Endothelial cell of umbilical vein (primary cell): ENCODE results near the gene TRAPPC3. TPM values are rescaled to one million over a fixed set of nuclear protein-coding genes. Genes with fewer than 3 reads are reported as not detected.

Experiments used
- BruUV-seq: library from RNA; stranded (reverse); fragments of 400-500 nt; replicated peaks from 2 replicates; lab custom pipeline; 2021; lab: Mats Ljungman, UMichigan
- CTCF ChIA-PET: fragments of 300-600, 350-600 bp; sonication (Branson Sonifier 250); formaldehyde crosslinking; loops from one replicate; lab custom pipeline; 2021; ENCODE audit warnings: antibody characterized with exemption, inconsistent platforms; lab: Charles Lee
- POLR2A ChIA-PET: fragments of 300-600, 350-600 bp; sonication (Branson Sonifier 250); formaldehyde crosslinking; loops from one replicate; lab custom pipeline; 2021; ENCODE audit warnings: antibody characterized with exemption, inconsistent platforms; lab: Charles Lee
- DNase-seq: peaks from one replicate; pipeline ENCODE4 v3.0.0-alpha.2; 2011; ENCODE audit warnings: low read depth, low spot score
- FAIRE-seq: peaks from 2 replicates; lab custom pipeline; 2011; peaks lifted over from hg19 to GRCh38; lab: Jason Lieb, UNC
- H2AFZ ChIP-seq: 2 replicates; pipeline ENCODE4 v1.6.0; 2012; ENCODE audit warnings: low read depth, low read length, control low read depth, inconsistent platforms
- H3K27ac ChIP-seq: 2 replicates; pipeline ENCODE4 v1.5.1; 2011; ENCODE audit warnings: low read depth, mild to moderate bottlenecking, control low read depth, low read length, moderate library complexity; ENCODE audit not compliant: insufficient read depth
- H3K27me3 ChIP-seq, 2 experiments: 2 replicates each; pipeline versions ENCODE4 v1.6.0 to v1.6.1; 2011; ENCODE audit warnings: low read length in 2 of 2, mixed read lengths in 1 of 2; ENCODE audit not compliant: control insufficient read depth in 2 of 2, insufficient read depth in 2 of 2
- H3K36me3 ChIP-seq, 2 experiments: 2 replicates in 1 of 2; 3 replicates in 1 of 2; pipeline ENCODE4 v1.5.1; 2011; ENCODE audit warnings: low read length in 2 of 2, mild to moderate bottlenecking in 1 of 2, moderate library complexity in 1 of 2; ENCODE audit not compliant: control insufficient read depth in 2 of 2, insufficient read depth in 2 of 2; ENCODE audit errors: extremely low read depth in 1 of 2
- H3K4me1 ChIP-seq: 3 replicates; pipeline ENCODE4 v1.5.1; 2011; ENCODE audit warnings: mild to moderate bottlenecking, low read length; ENCODE audit not compliant: control insufficient read depth, insufficient read depth; ENCODE audit errors: extremely low read depth
- H3K4me2 ChIP-seq: 2 replicates; pipeline ENCODE4 v1.6.1; 2011; ENCODE audit warnings: low read length, control low read depth, mixed read lengths; ENCODE audit not compliant: insufficient read depth
- H3K4me3 ChIP-seq, 3 experiments: fragments of 200-600 bp in 1 of 3; sonication (generic), shearing (Covaris generic) in 1 of 3; replicated peaks in 1 of 3; 2 replicates each; pipeline ENCODE4 v1.5.1; 2011 to 2016; ENCODE audit warnings: control low read depth in 3 of 3, low read length in 3 of 3, mild to moderate bottlenecking in 2 of 3, inconsistent platforms in 1 of 3, low read depth in 1 of 3, moderate library complexity in 1 of 3; ENCODE audit not compliant: insufficient read depth in 1 of 3
- H3K79me2 ChIP-seq: 2 replicates; pipeline ENCODE4 v1.6.0; 2012; ENCODE audit warnings: low read length, inconsistent platforms; ENCODE audit not compliant: control insufficient read depth, insufficient read depth
- H3K9ac ChIP-seq: replicated peaks from 2 replicates; pipeline ENCODE3; 2011; ENCODE audit warnings: low read length, control low read depth; ENCODE audit not compliant: insufficient read depth; ENCODE audit errors: extremely low read depth
- H3K9me1 ChIP-seq: replicated peaks from 3 replicates; pipeline ENCODE4 v1.6.0; 2011; ENCODE audit warnings: mild to moderate bottlenecking, low read length; ENCODE audit not compliant: control insufficient read depth, insufficient read depth; ENCODE audit errors: extremely low read depth
- H3K9me3 ChIP-seq: replicated peaks from 2 replicates; pipeline ENCODE4 v1.5.1; 2012; ENCODE audit warnings: low read length, inconsistent platforms; ENCODE audit not compliant: control insufficient read depth, insufficient read depth
- H4K20me1 ChIP-seq: replicated peaks from 2 replicates; pipeline ENCODE3; 2011; ENCODE audit warnings: mild to moderate bottlenecking, low read length; ENCODE audit not compliant: control insufficient read depth, insufficient read depth; ENCODE audit errors: extremely low read depth
- EZH2 ChIP-seq: IDR thresholded peaks from 2 replicates; pipeline ENCODE4 v1.6.1; 2012; ENCODE audit warnings: borderline replicate concordance, low read depth, mild to moderate bottlenecking, moderate library complexity, low read length, inconsistent platforms; ENCODE audit not compliant: severe bottlenecking
- FOS ChIP-seq: IDR thresholded peaks from 2 replicates; pipeline ENCODE4 v1.6.1; 2011; ENCODE audit warnings: mild to moderate bottlenecking, low read length, moderate library complexity, borderline replicate concordance; ENCODE audit not compliant: insufficient read depth
- GATA2 ChIP-seq: IDR thresholded peaks from 2 replicates; pipeline ENCODE4 v1.7.0; 2011; ENCODE audit warnings: low read depth, mild to moderate bottlenecking, moderate library complexity, mixed read lengths, low read length; ENCODE audit not compliant: insufficient read length, insufficient read depth
- JUN ChIP-seq: IDR thresholded peaks from 2 replicates; pipeline ENCODE4 v1.6.1; 2011; ENCODE audit warnings: borderline replicate concordance, low read depth; ENCODE audit not compliant: insufficient read length, insufficient read depth
- MYC ChIP-seq: IDR thresholded peaks from one replicate; pipeline ENCODE4 v1.6.1; 2011; ENCODE audit warnings: mild to moderate bottlenecking, low read depth, low read length
- POLR2A ChIP-seq: IDR thresholded peaks from 2 replicates; pipeline ENCODE4 v1.6.1; 2012; ENCODE audit warnings: low read depth, mild to moderate bottlenecking, control low read depth, low read length
- POLR2AphosphoS5 ChIP-seq: IDR thresholded peaks from 2 replicates; pipeline ENCODE4 v1.6.1; 2012; ENCODE audit warnings: low read depth, mild to moderate bottlenecking, control low read depth, low read length, moderate library complexity; ENCODE audit not compliant: insufficient read depth
- dilution Hi-C: fragments of 300-500 bp; cut with MboI; formaldehyde crosslinking; loops from one replicate; pipeline ENCODE4 v1.15.0; 2019; ENCODE audit warnings: low sequenced_read_pairs; ENCODE audit not compliant: extremely low pct_ligation_motif_present
- intact Hi-C: fragments of 100-400 bp; cut with micrococcal nuclease; formaldehyde crosslinking; loops from one replicate; pipeline ENCODE4 v1.10.0; 2022
- polyA plus RNA-seq, 4 experiments: library from polyadenylated mRNA; depleted of rRNA in 3 of 4; stranded (reverse) in 3 of 4; unstranded in 1 of 4; fragments of >200 nt; gene quantifications; 2 replicates each; pipeline versions ENCODE4 v1.2.1 to v1.2.3, GENCODE V29; 2011 to 2012; ENCODE audit warnings: missing spikeins in 1 of 4
- total RNA-seq: library from RNA; stranded (reverse); gene quantifications from 2 replicates; pipeline ENCODE4 v1.2.3, GENCODE V29; 2021
- TF ChIP-seq, protein P1 (sequence below), 2 donors: IDR thresholded peaks; 1 replicate in 1 of 2; 2 replicates in 1 of 2; pipeline ENCODE4 v1.5.1; 2011; ENCODE audit warnings: low read length in 2 of 2, mild to moderate bottlenecking in 2 of 2, moderate library complexity in 2 of 2, control low read depth in 1 of 2, inconsistent platforms in 1 of 2, low read depth in 1 of 2; ENCODE audit not compliant: insufficient read depth in 1 of 2; ENCODE audit errors: extremely low read depth in 1 of 2
- TF ChIP-seq, protein P2 (sequence below): IDR thresholded peaks from 2 replicates; pipeline ENCODE4 v1.6.1; 2011; ENCODE audit not compliant: insufficient read depth, insufficient read length

The TRAPPC3 gene
- total and polyA plus RNA-seq, 2 donors (not counting 3 experiments of a cell fraction or from before 2014, with no cell fraction given) = 93.4 to 125 TPM

DNA sequence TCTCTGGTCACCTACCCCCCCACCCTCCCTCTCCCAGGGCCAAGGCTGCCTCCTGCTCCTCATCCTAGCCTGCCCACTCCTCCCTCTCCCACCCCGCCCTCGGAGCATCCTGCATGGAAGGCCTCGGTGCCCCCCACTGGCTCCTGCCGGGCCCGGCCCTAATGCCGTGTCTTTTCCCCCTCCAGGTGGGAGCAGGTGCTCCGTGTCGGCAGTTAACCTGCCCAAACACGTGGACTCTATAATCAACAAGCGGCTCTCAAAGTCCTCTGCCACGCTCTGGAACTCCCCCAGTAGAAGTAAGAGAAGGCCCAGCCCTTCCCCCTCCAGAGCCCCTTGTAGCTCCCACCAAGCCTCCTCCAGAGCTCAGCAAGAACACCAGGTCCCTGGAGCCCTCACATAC is 25.4 kb upstream of the TRAPPC3 start:
- dilution Hi-C loops (no loop called here), intact Hi-C loops (no loop called here)
- DNase-seq = no peak
- H3K36me3 ChIP-seq = peaks cover 27 to 76% of the 10 kb centered on the region in 2 experiments
- no peaks in the 10 kb centered on the region for H3K9me1 ChIP-seq
- no peaks in the 10 kb centered on the region for H3K27me3 ChIP-seq
- H3K9me3 ChIP-seq = no peaks in the 10 kb centered on the region
- no peak overlapping the region for H3K4me3 ChIP-seq
- no peak overlapping the region for H2AFZ ChIP-seq
- H4K20me1 ChIP-seq = no peaks in the 10 kb centered on the region
- peaks cover 48% of the 10 kb centered on the region for H3K79me2 ChIP-seq
- TF ChIP-seq, protein P1, sequence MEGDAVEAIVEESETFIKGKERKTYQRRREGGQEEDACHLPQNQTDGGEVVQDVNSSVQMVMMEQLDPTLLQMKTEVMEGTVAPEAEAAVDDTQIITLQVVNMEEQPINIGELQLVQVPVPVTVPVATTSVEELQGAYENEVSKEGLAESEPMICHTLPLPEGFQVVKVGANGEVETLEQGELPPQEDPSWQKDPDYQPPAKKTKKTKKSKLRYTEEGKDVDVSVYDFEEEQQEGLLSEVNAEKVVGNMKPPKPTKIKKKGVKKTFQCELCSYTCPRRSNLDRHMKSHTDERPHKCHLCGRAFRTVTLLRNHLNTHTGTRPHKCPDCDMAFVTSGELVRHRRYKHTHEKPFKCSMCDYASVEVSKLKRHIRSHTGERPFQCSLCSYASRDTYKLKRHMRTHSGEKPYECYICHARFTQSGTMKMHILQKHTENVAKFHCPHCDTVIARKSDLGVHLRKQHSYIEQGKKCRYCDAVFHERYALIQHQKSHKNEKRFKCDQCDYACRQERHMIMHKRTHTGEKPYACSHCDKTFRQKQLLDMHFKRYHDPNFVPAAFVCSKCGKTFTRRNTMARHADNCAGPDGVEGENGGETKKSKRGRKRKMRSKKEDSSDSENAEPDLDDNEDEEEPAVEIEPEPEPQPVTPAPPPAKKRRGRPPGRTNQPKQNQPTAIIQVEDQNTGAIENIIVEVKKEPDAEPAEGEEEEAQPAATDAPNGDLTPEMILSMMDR (IDR thresholded peaks at IDR 0.05; ENCODE audit: extremely low read depth in 1 of 2, insufficient read depth in 1 of 2, low read depth in 1 of 2, low read length in 2 of 2) = no peak
- TF ChIP-seq POLR2AphosphoS5 (no peak), JUN (no peak), POLR2A (no peak), EZH2 (no peak), FOS (no peak), MYC (no peak), GATA2 (no peak)
- TF ChIP-seq, protein P2, sequence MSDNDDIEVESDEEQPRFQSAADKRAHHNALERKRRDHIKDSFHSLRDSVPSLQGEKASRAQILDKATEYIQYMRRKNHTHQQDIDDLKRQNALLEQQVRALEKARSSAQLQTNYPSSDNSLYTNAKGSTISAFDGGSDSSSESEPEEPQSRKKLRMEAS = no peak
- H3K4me2 ChIP-seq = no peak overlapping the region
- no TSS peak for BruUV-seq
- ChIA-PET CTCF (interaction anchor here (1.5 to 2.1 kb wide), 2 partner anchors 13 to 111 kb away, joined by 5 read pairs; no protein-coding TSS in a partner anchor), POLR2A (no interaction called here)
- H3K27ac ChIP-seq = peak overlapping the region; percentile 19
- H3K9ac ChIP-seq = no peak overlapping the region
- FAIRE-seq = no peak
- H3K4me1 ChIP-seq = peaks cover 19% of the 10 kb centered on the region
